ENCODE data around the gene PITRM1.

The PITRM1 gene

GRCh38 chr10:3166496-3167290, 5.9 kb downstream of the PITRM1 start:
- no peak for DNase-seq (ENCODE audit: low read depth)

- DNase-seq (ENCODE audit: low read depth): no peak
These were observed 7.4 kb downstream of the PITRM1 start for GRCh38 chr10:3165196-3165595.

GRCh38 chr10:3163879-3164278, 8.7 kb downstream of the PITRM1 start:
- DNase-seq (ENCODE audit: low read depth): no peak

GRCh38 chr10:3162533-3162932, 10.0 kb downstream of the PITRM1 start:
- no peak for DNase-seq (ENCODE audit: low read depth)

- DNase-seq (ENCODE audit: low read depth): no peak
These were observed 13.4 kb downstream of the PITRM1 start for GRCh38 chr10:3159152-3159551.

GRCh38 chr10:3154666-3155065, 17.9 kb downstream of the PITRM1 start:
- DNase-seq (ENCODE audit: low read depth): no peak

GRCh38 chr10:3152566-3152935, 20.0 kb downstream of the PITRM1 start:
- no peak for DNase-seq (ENCODE audit: low read depth)

- no peak for DNase-seq (ENCODE audit: low read depth)
These were observed 20.6 kb downstream of the PITRM1 start for GRCh38 chr10:3151889-3152565.

GRCh38 chr10:3150961-3151360, 21.6 kb downstream of the PITRM1 start:
- DNase-seq (ENCODE audit: low read depth): no peak

- no peak for DNase-seq (ENCODE audit: low read depth)
These were observed 22.2 kb downstream of the PITRM1 start for GRCh38 chr10:3150366-3150765.

- DNase-seq (ENCODE audit: low read depth): no peak
These were observed 22.7 kb downstream of the PITRM1 start for GRCh38 chr10:3149918-3150317.

GRCh38 chr10:3148994-3149393, 23.6 kb downstream of the PITRM1 start:
- DNase-seq (ENCODE audit: low read depth): no peak

- DNase-seq (ENCODE audit: low read depth): no peak
These were observed 24.5 kb downstream of the PITRM1 start for GRCh38 chr10:3148041-3148440.

- no peak for DNase-seq (ENCODE audit: low read depth)
These were observed 25.3 kb downstream of the PITRM1 start for GRCh38 chr10:3147117-3147820.

GRCh38 chr10:3146289-3146688, 26.3 kb downstream of the PITRM1 start:
- DNase-seq (ENCODE audit: low read depth): no peak

- DNase-seq (ENCODE audit: low read depth): no peak
These were observed 27.2 kb downstream of the PITRM1 start for GRCh38 chr10:3145366-3145765.

GRCh38 chr10:3143791-3144434, 28.7 kb downstream of the PITRM1 start:
- no peak for DNase-seq (ENCODE audit: low read depth)

- no peak for DNase-seq (ENCODE audit: low read depth)
These were observed 29.2 kb downstream of the PITRM1 start for GRCh38 chr10:3143366-3143765.

GRCh38 chr10:3142146-3142875, 30.3 kb downstream of the PITRM1 start:
- no peak for DNase-seq (ENCODE audit: low read depth)

- no peak for DNase-seq (ENCODE audit: low read depth)
These were observed 31.1 kb downstream of the PITRM1 start for GRCh38 chr10:3141351-3142005.

- DNase-seq (ENCODE audit: low read depth): no peak
These were observed 32.3 kb downstream of the PITRM1 start for GRCh38 chr10:3140280-3140679.

Measured in fibroblast of the conjunctiva (primary cell).